ENCODE results near the gene DCLK2. TPM values are rescaled to one million over a fixed set of nuclear protein-coding genes. Genes with fewer than 3 reads are reported as not detected.

DCLK2 gene
- polyA plus RNA-seq, 1 of the 3 experiments (the other 2 are of a cell fraction), result 10.1 TPM

- Histone ChIP-seq H3K27ac (ENCODE audit: low read depth in 2 of 2, low read length in 1 of 2) (peak overlapping the region in 1 of 2 experiments; percentile 78; a peak in 2 of 4 replicates), H3K9me3 (no peaks in the 10 kb centered on the region), H3K79me2 (ENCODE audit: insufficient read depth) (peaks cover 29% of the 10 kb centered on the region), H3K9me2 (no peaks in the 10 kb centered on the region), H3K36me3 (replicated peaks in 1 of 2; ENCODE audit: control insufficient read depth in 1 of 2, insufficient read depth in 2 of 2, low read length in 1 of 2) (peaks cover 4 to 37% of the 10 kb centered on the region in 2 experiments), H3K4me1 (ENCODE audit: control insufficient read depth in 1 of 2, insufficient read depth in 2 of 2, low read depth in 1 of 2, low read length in 1 of 2) (peaks cover 19 to 31% of the 10 kb centered on the region in 2 experiments; a peak in 3 of 4 replicates), H3K4me3 (ENCODE audit: low read depth in 2 of 2, low read length in 1 of 2) (no peak overlapping the region), H3F3A (replicated peaks; ENCODE audit: insufficient read depth) (peaks cover 7% of the 10 kb centered on the region), H2AFZ (ENCODE audit: low read depth) (no peak overlapping the region), H4K20me1 (ENCODE audit: insufficient read depth) (no peaks in the 10 kb centered on the region), H3K4me2 (no peak overlapping the region), H3K9ac (no peak overlapping the region), H3K27me3 (ENCODE audit: insufficient read depth) (no peaks in the 10 kb centered on the region)
- WGBS (ENCODE audit: low lambda C conversion rate), result 71% methylated on average over 2 of the region's 2 CpGs
- TF ChIP-seq FOSL2 (IDR thresholded peaks at IDR 0.05; ENCODE audit: borderline replicate concordance, low read depth), result no peak
- no peak for TF ChIP-seq RCOR1 (IDR thresholded peaks at IDR 0.05; ENCODE audit: low read length)
- no peak for TF ChIP-seq GABPA (IDR thresholded peaks at IDR 0.05; ENCODE audit: low read depth)
- no peak for TF ChIP-seq NRF1 (IDR thresholded peaks at IDR 0.05; ENCODE audit: low read depth, low read length)
- no peak for TF ChIP-seq FOXM1 (IDR thresholded peaks at IDR 0.05; ENCODE audit: low read depth)
- no peak for TF ChIP-seq CTCF (IDR thresholded peaks at IDR 0.05)
- TF ChIP-seq MXI1 (IDR thresholded peaks at IDR 0.05; ENCODE audit: low read depth, low read length), result no peak
- no peak for TF ChIP-seq TEAD4 (IDR thresholded peaks at IDR 0.05; ENCODE audit: borderline replicate concordance, insufficient read depth)
- no peak for TF ChIP-seq PBX3 (IDR thresholded peaks at IDR 0.05)
- no peak for TF ChIP-seq USF2 (IDR thresholded peaks at IDR 0.05; ENCODE audit: borderline replicate concordance, low read depth, low read length)
- no peak for DNase-seq
- CTCF ChIA-PET, result interaction anchor here (0.7 to 8.8 kb wide), 11 partner anchors 10 to 261 kb away, joined by 3 to 87 read pairs (median 13); partner anchors contain the start of gene DCLK2
- POLR2A ChIA-PET, result no interaction called here
Observed at GRCh38 chr4:150207871-150208270, 129.6 kb downstream of the DCLK2 start.

GRCh38 chr4:150209140-150209829 is 131.0 kb downstream of the DCLK2 start:
- peak; percentile 56 for DNase-seq
- POLR2A ChIA-PET, result interaction anchor here (1.1 kb wide), 1 partner anchor 131 kb away, joined by 3 read pairs; the partner anchor contains the start of gene DCLK2
- TF ChIP-seq YY1 (IDR thresholded peaks at IDR 0.05; ENCODE audit: low read depth), result no peak
- no peak for TF ChIP-seq EZH2phosphoT487 (IDR thresholded peaks at IDR 0.05; ENCODE audit: borderline replicate concordance, low read depth)
- TF ChIP-seq SMC3 (IDR thresholded peaks at IDR 0.05; ENCODE audit: low read depth, low read length), result peak; percentile 84
- TF ChIP-seq ELF1 (IDR thresholded peaks at IDR 0.05), result no peak
- TF ChIP-seq GABPA (IDR thresholded peaks at IDR 0.05; ENCODE audit: low read depth), result no peak
- peak; percentile 84 for TF ChIP-seq RAD21 (IDR thresholded peaks at IDR 0.05; ENCODE audit: low read length)
- TF ChIP-seq ZBTB33 (IDR thresholded peaks at IDR 0.05; ENCODE audit: borderline replicate concordance, low read depth), result no peak
- peak; percentile 71 for TF ChIP-seq CTCF (IDR thresholded peaks at IDR 0.05)
- no peak for TF ChIP-seq EP300 (IDR thresholded peaks at IDR 0.05; ENCODE audit: borderline replicate concordance in 1 of 2, low read depth in 1 of 2, low read length in 1 of 2)
- TF ChIP-seq NRF1 (IDR thresholded peaks at IDR 0.05; ENCODE audit: low read depth, low read length), result no peak
- no peak for TF ChIP-seq GATA2 (CRISPR knock-in tag; IDR thresholded peaks at IDR 0.05)

More at GRCh38 chr4:150209140-150209829, 131.0 kb downstream of the DCLK2 start:
- Histone ChIP-seq H3F3A (replicated peaks; ENCODE audit: insufficient read depth) (peaks cover 4% of the 10 kb centered on the region), H3K4me3 (ENCODE audit: low read depth in 2 of 2, low read length in 1 of 2) (no peak overlapping the region), H3K9ac (no peak overlapping the region), H3K4me2 (no peak overlapping the region), H2AFZ (ENCODE audit: low read depth) (no peak overlapping the region), H3K36me3 (replicated peaks in 1 of 2; ENCODE audit: control insufficient read depth in 1 of 2, insufficient read depth in 2 of 2, low read length in 1 of 2) (peaks cover 2 to 23% of the 10 kb centered on the region in 2 experiments), H3K27ac (ENCODE audit: low read depth in 2 of 2, low read length in 1 of 2) (no peak overlapping the region), H3K4me1 (ENCODE audit: control insufficient read depth in 1 of 2, insufficient read depth in 2 of 2, low read depth in 1 of 2, low read length in 1 of 2) (peaks cover 19 to 31% of the 10 kb centered on the region in 2 experiments; a peak in 3 of 4 replicates), H3K9me3 (no peaks in the 10 kb centered on the region), H4K20me1 (ENCODE audit: insufficient read depth) (no peaks in the 10 kb centered on the region), H3K27me3 (ENCODE audit: insufficient read depth) (no peaks in the 10 kb centered on the region), H3K9me2 (no peaks in the 10 kb centered on the region), H3K79me2 (ENCODE audit: insufficient read depth) (peaks cover 21% of the 10 kb centered on the region)
- WGBS (ENCODE audit: low lambda C conversion rate), result 83% methylated on average over 6 of the region's 6 CpGs
- CTCF ChIA-PET, result interaction anchor here (0.7 to 8.8 kb wide), 25 partner anchors 9 to 658 kb away, joined by 3 to 87 read pairs (median 4); partner anchors contain the start of gene DCLK2

Data from SK-N-SH (cell line).